Activated T-cell treated with anti-CD3 and anti-CD28 coated beads for 4 hours (primary cell): ENCODE results near the gene TGM2.

Experiments used
- DNase-seq: peaks from one replicate; pipeline ENCODE4 v3.0.0-alpha.2; 2020

The TGM2 gene

DNA sequence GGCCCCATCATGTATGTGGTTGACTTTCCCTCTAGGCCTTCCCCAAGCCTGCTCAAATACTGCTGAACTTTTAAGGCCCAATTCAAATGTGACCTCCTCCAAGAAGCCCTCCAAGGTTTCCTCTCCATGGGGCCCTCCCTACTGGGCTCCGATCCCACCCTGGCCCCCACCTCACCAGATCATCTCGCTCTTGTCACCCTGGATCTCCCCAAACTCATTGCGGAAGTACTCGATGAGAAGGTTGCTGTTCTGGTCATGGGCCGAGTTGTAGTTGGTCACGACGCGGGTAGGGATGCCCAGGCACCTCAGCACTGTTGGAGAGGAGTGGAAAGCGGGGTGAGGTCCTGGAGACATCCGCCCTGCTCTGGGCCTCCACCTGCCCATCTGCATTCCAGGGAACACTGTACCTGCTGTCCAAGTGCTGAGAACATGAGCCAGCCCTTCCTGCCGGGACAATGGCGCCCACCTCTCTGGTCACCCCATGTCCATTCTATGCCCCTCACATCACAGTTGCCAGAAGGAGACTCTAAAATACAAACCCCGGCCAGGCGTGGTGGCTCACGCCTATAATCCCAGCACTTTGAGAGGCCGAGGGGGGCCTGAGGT lies 23.1 kb downstream of the TGM2 start:
- no peak for DNase-seq

DNA sequence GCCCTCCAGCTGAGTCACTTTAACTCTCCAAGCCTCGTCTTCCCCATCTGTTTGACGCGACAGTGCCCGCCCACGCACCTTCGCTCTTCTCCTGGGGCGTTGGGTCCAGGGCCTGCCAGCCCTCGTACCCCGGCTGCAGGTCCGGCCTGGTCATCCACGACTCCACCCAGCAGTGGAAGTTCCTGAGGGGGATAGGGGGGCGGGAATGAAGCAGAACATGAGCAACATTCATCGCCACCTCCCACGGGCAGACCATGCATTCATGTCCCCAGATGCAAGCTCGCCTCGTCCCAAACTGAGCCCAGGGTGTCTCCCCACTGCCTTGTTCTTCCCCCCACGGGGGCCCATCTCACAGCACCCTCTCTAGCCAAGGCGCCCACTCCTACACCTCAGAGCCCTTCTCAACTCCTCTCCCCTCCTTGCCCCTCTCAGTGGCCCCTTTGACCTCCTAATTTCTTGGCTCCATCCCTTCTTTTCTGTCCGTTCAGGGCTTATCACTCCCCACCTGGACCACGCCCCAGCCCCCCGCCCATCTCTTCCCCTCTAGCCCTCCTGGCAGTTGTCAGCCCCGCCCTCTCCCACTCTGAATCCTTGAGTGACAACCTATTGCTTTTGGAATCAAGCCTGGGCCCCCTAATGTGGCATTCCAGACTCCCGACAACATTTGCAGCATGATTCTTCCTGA lies 23.7 kb downstream of the TGM2 start:
- DNase-seq: no peak

DNA sequence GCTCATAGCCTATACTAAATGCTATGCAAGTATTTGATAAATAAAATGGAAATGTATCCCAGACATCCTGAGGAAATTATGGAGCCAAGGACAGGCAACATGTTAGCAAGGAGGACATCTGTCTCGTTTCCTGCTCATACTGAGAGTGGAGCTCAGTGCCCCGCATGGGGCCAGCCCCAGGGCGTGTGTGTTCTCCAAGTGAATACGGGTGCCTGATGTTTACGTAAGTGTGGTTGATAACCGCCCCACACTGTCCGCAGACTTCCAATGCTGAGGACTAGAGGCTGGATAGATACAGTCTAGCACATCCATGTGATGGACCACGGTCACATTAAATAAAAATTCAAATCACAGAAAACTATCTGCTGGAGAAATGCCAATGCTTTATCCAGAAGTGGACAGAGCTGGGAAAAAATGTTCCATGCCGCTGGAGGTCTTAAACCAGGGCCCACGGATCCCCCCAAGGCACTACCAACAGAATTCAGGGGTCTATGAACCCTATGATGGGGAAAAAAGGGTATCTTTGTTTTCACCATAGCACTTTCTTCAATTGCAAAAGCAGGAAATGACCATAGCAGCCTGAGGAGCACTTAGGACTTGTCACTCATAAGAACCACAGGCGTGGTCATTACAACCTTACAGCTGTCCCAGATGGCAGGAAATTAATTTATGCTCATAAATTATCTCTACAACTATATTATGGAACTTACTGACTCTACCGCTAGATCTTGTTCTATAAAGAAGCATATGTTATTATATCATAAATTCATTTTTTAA lies 24.9 kb downstream of the TGM2 start:
- DNase-seq: no peak

DNA sequence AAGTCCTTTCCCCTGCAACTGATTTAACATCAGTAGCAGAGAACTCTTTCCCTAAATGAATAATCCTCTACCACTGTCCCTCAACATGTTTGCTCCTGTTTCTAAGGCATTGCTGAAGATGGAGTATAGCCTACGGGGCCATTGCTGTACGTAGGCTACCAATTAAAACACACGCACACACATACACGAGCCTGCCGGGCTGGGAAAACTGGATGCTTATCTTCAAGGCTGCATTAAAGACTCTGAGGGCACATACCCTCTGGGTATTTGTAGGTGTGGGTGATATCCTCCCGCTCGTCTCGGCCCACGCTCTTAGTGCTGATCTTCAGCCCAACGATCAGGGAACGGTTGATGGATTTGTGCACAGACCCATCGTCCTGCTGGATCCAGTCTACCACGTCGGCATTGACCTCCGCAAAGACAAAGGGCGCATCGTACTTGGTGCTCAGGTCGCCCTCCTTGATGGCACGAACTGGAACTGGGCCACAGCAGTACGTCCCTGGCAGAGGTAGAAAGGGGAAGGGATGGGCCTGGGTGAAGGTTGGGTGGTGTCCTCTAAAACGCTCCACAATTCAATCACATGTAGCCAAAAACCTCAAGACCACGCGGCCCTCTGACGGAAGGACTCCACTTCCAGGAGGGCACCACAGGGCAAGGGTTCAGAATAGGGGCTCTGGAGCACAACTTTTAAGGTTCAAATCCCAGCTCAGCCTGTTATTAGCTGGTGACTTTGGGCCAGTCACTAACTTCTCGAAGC lies 25.7 kb downstream of the TGM2 start:
- no peak for DNase-seq

DNA sequence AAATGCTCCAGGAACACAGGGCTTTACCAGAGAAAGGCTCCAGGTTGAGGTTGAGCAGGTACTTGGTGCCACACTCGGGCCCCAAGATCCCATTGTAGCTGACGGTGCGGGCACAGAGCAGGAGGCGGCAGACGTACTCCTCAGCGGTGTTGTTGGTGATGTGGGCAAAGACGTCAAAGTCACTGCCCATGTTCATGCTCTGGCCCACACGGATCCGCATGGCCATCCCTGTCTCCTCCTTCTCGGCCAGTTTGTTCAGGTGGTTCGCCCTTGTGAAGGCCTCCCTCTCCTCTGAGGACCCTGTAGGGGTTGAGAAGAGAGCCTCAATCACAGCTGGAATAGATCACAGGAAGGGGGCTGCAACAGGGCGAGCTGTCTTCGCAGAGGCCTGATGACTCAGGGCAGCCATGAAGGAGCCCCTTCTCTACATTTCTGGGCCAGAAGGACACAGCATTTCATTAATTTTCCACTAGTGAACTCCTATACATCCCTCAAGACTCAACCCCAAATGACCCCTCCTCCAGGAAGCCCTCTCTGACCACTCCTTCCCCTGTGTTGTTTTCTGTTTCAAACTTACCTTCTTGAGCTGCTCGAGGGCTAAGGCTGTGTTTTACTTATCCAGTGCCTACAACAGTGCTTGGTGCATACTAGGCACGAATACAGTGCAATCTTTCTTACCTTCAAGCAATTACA lies 26.8 kb downstream of the TGM2 start:
- no peak for DNase-seq

DNA sequence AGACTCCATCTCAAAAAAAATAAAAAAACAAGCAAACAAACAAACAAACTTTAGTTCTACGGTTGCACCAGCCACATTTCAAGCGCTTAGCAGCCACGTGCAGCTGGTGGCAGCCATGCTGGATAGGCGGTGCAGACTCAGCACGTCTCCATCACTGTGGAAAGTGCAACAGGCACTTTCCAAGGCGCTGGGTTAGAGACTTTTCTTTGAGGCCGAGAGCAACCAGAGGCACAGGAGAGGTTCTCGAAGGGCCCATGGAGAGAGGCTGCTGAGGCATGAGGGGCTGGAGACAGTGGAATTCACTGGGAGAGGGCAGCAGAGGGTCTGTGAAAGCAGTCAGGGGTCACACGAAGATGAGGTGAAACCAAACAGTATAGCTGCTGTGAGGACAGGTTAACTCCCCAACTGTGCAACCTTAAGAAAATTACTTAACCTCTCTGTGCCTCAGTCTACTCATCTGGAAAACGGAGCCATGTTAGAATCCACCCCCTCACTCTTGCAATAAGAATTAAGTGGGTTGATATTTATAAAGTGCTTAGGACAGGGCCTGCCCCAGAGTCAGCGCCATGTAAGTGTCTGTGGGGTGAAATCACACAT lies 27.5 kb downstream of the TGM2 start:
- no peak for DNase-seq

DNA sequence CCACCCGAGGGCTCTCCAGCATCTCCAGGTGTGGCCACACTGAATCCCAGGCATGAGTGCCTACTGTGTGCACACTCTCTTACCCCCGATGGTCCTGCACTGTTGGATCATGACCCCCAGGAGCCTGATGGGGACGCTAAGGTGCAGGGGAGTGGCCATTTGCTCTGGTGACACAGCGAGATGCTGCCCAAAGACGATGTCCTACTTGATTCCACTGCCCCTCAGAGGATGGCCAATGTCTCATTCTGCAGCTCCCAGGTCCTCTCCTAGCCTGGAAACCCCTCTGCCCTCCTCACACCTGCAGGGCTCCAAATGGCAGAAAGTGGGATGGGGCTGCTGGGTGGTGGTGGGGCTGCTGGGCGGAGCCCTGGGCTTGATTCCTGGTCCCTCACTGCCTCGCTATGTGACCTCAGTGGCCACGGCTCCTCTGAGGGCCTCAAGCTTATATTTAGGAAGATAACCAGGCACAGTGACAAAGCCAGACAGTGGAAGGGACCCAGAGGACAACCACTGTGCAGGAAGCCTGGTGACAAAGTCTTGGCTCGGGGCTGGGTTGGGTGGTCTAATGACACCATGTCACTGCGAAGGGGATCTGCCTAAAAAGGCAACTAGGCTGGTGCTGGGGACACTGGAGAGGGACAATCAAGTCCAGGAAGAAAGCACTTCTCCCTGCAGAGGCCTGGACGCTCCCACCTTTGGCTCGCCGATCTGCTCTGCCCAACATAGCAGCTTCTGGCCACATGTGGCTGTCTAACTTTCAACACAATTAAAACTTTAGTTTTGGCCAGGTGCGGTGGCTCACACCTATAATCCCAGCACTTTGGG lies 28.4 kb downstream of the TGM2 start:
- no peak for DNase-seq

DNA sequence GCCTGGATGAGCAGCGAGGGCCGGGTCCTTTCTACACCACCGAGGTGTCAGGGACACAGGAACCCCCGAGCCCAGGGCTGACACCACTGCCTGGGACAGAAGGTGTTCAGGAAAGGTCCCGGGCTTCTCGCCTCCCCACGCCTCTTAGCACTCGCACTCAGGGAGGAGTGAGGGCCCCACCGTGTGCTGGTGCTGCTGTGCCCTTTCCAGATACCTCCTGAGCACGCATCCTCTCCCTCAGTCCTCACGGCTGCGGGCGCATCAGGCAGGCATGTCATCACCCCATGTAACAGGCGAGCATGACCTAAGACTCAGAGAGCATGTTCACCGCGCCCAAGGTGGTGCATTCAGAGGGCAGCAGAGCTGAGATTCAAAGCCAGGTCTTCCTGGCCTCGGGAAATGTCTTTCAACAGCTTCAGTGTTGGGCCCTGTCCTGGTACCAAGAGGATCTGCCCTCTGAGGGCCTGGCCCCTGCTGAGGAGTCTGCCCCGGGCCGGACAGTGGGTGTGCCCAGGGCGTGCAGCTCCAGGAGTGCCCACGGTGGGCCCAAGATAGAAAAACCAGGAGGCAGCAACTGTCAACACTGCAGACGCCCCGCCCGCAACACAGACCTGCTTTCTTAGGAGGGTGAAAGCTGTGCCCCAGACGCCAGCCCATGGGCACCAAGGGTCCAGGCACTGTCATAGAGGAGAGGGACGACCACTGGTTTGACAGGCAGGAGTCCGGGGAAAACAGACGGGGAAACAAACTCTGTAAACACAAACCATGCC lies 29.2 kb downstream of the TGM2 start:
- no peak for DNase-seq

DNA sequence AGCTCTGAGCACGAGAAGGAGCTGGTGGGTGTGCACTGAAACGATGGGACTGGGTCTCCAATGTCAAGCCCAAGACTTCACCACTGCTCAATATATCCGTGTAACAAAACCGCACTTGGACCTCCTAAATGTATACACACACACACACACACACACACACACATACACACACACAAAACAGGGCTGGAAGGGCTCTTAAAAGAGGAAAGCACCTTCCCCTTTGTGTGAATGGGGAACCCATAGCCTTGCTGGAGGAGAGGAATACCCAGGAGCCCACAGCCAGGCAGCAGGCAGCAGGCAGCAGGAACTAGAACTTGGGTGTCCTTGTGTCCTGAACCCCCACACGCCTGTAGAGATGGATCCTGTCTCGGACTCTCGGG lies 29.8 kb downstream of the TGM2 start:
- no peak for DNase-seq

DNA sequence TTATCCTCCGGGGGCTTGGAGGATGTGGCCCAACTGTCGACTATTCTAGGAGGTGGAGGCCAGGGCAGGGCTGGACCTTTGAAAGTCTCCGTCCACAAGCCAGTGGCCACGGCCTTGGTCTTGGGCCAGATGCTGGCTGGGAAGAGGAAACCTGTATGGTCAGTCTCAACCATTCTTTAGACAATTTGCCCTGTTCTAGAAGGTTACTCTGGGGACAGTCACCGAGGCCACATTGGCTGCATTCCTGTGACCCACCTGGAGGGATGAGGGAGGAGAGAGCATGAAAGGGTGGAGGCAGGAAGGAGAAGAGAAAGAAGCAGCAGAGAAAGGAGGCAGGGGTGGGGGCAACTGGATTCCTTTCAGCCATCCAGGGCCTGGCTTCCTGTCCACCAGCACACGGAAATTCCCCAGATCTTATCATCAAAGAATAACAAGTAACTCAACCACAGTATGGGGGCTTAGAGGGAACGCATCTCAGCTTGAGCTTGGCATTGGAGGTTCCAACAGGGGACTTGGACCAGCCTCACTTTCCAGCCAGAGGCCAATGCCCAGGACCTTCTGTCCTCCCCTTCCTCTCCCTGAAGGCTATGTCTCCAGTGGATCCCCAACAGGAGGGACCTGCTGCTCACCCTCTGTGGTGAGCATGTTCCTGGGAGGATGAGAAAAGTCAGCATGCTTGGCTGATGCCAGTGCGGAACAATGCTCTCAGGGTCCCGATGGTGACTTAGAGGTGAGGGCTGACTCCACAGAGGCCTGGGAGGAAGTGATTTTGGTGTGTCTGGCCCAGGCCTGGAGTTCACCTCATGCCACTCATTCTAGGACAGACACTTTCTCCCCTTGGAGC lies 30.4 kb downstream of the TGM2 start:
- DNase-seq: no peak

DNA sequence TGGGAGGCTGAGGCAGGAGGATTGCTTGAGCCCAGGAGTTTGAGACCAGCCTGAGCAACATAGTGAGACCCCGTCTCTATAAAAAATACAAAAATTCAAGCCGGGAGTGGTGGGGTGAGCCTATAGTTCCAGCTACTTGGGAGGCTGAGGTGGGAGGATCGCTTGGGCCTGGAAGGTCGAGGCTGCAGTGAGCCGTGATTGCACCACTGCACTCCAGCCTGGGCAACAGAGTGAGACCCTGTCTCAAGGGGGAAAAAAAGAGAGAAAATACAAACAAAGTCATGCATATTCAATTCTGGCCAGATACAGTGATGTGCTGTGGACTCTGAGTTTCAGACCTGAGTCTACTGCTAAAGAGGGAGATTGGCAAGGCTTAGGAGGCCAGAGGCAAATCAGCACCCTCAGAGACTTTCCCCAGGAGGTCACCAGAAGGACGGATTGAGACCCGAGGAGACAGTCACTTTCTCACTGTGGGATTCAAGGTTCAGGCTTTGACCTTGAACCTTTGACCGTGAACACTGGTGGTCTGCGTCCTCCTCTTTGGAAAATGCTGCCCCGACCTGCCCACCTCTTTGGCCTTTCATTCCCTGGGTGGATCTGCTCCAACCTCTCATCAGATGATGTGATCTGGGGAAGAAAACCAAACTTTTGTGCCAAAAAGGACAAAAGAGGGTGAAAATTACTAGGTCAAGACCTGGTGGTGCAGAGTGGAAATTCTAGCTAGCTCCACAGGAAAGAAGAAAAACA lies 31.2 kb downstream of the TGM2 start:
- no peak for DNase-seq

DNA sequence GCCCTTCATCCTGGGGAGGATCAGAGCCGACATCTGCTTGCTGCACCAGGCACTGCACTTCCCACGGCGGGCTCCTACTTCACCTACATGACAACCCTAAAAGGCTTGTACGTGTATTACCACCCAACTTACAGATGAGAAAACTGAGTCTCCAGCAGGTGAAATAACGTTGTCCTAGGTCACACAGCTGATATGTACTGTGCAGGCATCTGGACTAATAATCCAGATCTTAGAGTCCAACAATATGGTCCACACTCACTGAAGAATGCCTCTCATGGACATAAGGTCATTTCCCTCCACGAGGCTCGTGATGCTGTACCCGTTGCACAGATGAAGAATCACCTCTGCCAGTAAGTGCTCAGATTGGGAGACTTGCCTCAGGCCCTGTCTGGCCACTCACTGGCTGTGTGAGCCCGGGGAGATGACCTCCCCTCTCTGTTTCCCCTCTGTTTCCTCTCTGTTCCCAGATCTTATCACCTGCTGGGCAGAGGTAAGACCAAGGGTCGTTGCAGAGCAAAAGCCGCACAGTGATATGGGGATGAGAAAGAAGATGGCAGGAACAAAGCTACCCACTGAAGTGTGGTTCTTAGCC lies 32.1 kb downstream of the TGM2 start:
- no peak for DNase-seq

DNA sequence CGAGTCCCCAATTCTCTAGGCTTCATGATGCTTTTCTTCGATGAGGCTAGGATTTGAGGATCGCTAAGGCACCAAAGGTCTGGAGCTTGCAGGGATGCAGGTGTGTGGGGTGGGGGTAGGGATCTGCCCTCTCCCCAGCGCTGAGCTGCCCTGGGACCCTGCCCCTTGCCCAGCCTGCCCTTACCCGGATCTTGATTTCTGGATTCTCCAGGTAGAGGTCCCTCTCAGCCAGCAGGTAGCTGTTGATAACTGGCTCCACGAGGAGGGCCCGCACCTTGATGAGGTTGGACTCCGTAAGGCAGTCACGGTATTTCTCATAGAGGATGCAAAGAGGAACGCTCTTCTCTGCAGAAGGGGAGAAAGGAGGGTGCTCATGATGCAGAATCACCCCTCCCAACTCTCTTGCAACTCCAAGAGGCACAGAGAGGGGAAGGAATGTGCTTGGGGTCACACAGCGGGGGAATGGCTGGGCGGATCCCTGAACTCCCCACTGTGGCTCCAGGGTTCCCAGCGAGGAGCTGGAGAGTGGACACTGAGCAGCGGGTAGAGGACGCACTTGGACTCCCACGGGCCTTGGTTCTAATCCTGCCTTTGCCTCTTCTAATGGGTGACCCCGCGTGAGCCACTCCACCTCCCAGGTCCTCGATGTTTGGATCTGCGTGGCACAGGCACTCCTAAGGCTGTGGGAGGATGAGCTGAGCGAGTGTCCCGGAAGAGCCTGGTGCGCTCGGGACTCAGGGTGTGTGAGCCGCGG lies 32.7 kb downstream of the TGM2 start:
- no peak for DNase-seq

DNA sequence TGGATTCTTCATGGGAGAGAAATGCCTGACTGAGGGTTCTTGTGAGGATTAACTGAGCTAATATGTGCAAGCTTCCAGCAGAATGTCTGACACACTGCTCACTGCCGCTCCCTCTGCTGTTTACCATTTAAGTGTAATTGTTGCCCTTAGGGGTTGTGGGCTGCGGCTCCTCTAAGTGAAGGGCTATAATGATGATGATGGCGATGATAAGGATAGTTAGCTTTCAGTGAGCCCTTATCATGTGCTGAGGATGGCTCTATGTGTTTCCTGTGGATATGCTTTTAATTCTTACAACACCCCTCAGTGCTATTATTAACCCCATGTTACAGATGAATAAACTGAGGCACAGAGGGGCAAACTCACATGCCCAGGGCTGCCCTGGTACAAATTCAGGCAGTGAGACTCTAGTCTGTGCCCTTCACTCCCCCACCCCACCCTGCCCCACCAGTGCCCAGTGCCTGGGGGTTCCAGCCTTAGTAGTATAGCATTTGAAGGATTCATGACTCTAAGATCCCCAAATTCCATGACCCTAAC lies 33.4 kb downstream of the TGM2 start:
- DNase-seq: no peak

DNA sequence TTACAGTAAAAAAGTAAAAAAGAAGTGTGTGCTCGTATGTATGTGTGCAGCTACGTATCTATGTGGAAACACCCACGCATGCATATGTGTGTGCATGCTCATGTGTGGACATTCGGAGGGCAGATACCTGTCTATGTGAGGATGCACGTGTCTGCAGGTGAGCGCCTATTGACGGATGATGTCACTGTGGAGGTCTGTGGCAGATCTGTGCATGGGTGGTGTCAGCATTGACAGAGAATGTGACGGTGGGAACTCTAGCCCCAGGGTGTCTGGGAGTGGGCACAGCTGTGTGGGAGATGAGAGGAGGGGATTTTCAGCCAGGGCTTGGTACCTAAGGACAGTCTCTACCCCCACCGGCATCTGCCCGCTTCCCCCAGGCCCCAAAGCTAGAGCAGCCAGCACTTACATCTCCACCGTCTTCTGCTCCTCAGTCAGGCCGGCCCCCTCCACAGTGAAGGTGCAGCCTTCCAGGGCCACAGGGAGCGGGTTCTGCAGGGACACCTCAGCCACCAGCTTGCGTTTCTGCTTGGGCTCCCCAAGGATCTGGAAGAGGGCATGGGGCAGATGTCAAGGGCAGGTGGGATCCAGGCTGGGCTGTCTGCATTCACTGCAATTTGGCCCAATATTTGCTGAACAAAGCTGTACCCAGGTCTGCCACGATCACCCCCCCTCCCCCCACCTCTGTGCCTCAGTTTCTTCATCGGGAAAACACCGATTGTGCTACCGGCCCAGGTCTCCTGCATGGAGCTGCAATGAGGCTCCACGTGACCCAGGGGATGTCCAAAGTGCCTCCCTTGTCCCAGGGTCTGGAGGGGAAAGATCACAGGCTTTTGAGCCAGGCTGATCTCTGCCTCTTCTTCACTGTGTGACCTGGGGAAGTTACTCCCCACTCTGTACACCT lies 34.1 kb downstream of the TGM2 start:
- no peak for DNase-seq

DNA sequence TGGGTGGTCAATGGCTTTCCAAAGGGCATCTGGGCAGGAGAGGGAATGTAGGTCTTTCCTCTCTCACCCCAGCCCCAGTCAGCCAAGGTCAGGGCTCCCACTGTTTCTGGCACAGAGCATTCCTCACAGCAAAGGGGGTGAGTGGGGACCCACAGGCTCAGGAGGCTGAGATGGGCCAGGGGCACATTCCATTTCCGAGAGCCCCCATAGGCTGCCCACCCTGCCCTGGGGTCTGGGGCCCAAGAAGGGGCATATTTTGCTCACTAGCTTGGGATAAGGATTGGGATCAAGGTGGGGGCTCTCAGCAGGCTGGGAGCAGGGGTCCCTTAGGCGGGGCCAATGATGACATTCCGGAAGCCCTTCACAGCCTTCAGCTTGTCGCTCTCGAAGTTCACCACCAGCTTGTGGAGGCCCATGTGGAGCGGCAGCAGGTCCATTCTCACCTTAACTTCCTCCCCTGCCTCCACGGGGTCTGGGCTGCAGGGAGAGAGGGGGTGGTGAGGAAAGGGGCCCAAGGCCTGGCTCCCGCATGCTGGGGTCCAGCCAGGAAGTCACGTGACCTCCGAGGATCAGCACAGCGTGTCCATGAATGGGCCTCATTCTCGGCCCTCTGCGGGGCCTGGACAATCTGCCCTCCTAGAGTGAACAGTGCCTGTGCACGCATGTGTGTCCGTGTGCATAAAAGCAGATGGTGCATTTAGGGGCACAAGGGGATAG lies 35.0 kb downstream of the TGM2 start:
- DNase-seq: no peak
